ENCODE data around the gene SLC25A4. TPM values are rescaled to one million over a fixed set of nuclear protein-coding genes. Genes with fewer than 3 reads are reported as not detected.

Gene SLC25A4
- total and polyA plus RNA-seq, 2 donors (not counting 3 experiments of a cell fraction or from before 2014, with no cell fraction given), result 13.5 to 13.7 TPM

- intact Hi-C loops (cut with micrococcal nuclease), result loop anchor here (10.0 kb wide), 1 partner anchor 1624 kb away; the partner anchor contains the start of gene ING2
- no TSS peak for BruUV-seq (replicated peaks)
- POLR2A ChIA-PET, result no interaction called here
- CTCF ChIA-PET, result interaction anchor here (0.6 to 2.4 kb wide), 10 partner anchors 10 to 469 kb away, joined by 3 to 12 read pairs (median 4); no protein-coding TSS in a partner anchor
- peak overlapping the region; percentile 35 to 64 (median 52) for H3K4me3 ChIP-seq (replicated peaks in 1 of 3; ENCODE audit: insufficient read depth in 1 of 3, low read depth in 1 of 3, low read length in 3 of 3)
- no peaks in the 10 kb centered on the region for H3K79me2 ChIP-seq (ENCODE audit: control insufficient read depth, insufficient read depth, low read length)
- H4K20me1 ChIP-seq (replicated peaks; ENCODE audit: control insufficient read depth, extremely low read depth, insufficient read depth, low read length), result no peaks in the 10 kb centered on the region
- peak overlapping the region; percentile 97 for H2AFZ ChIP-seq (ENCODE audit: low read depth, low read length)
- no peak overlapping the region for H3K27ac ChIP-seq (ENCODE audit: insufficient read depth, low read depth, low read length)
- no peaks in the 10 kb centered on the region for H3K36me3 ChIP-seq (ENCODE audit: control insufficient read depth in 2 of 2, extremely low read depth in 1 of 2, insufficient read depth in 2 of 2, low read length in 2 of 2)
- no peaks in the 10 kb centered on the region for H3K9me3 ChIP-seq (replicated peaks; ENCODE audit: control insufficient read depth, insufficient read depth, low read length)
- H3K4me1 ChIP-seq (ENCODE audit: control insufficient read depth, extremely low read depth, insufficient read depth, low read length), result peaks cover 15% of the 10 kb centered on the region
- peak overlapping the region; percentile 89 for H3K4me2 ChIP-seq (ENCODE audit: insufficient read depth, low read length)
- FAIRE-seq, result peak; percentile 67
- peak overlapping the region; percentile 31 for H3K9ac ChIP-seq (replicated peaks; ENCODE audit: extremely low read depth, insufficient read depth, low read length)
- H3K9me1 ChIP-seq (replicated peaks; ENCODE audit: control insufficient read depth, extremely low read depth, insufficient read depth, low read length), result no peaks in the 10 kb centered on the region
- H3K27me3 ChIP-seq (ENCODE audit: control insufficient read depth in 2 of 2, insufficient read depth in 2 of 2, low read length in 2 of 2), result peaks cover 7% of the 10 kb centered on the region in 2 experiments
- peak; percentile 2 for TF ChIP-seq EZH2 (IDR thresholded peaks at IDR 0.05; ENCODE audit: borderline replicate concordance, low read depth, low read length, severe bottlenecking)
- TF ChIP-seq POLR2A (IDR thresholded peaks at IDR 0.05; ENCODE audit: low read depth, low read length), result no peak
- TF ChIP-seq FOS (IDR thresholded peaks at IDR 0.05; ENCODE audit: borderline replicate concordance, insufficient read depth, low read length), result no peak
- TF ChIP-seq CTCF (IDR thresholded peaks at IDR 0.05; ENCODE audit: extremely low read depth in 1 of 2, insufficient read depth in 1 of 2, low read depth in 1 of 2, low read length in 2 of 2), result peak in 1 of 2 donors; percentile 17
- TF ChIP-seq GATA2 (IDR thresholded peaks at IDR 0.05; ENCODE audit: insufficient read depth, insufficient read length, low read depth, low read length), result no peak
- no peak for TF ChIP-seq MYC (IDR thresholded peaks at IDR 0.05; ENCODE audit: low read depth, low read length)
- no peak for TF ChIP-seq MAX (IDR thresholded peaks at IDR 0.05; ENCODE audit: insufficient read depth, insufficient read length)
- no peak for TF ChIP-seq POLR2AphosphoS5 (IDR thresholded peaks at IDR 0.05; ENCODE audit: insufficient read depth, low read depth, low read length)
- no peak for TF ChIP-seq JUN (IDR thresholded peaks at IDR 0.05; ENCODE audit: borderline replicate concordance, insufficient read depth, insufficient read length, low read depth)
- DNase-seq (ENCODE audit: low read depth, low spot score), result peak; percentile 18
- dilution Hi-C loops (cut with MboI; ENCODE audit: extremely low pct_ligation_motif_present, low sequenced_read_pairs), result no loop called here
These were observed 14.6 kb upstream of the SLC25A4 start for GRCh38 chr4:185128272-185129119.

All from endothelial cell of umbilical vein (primary cell).